Stimulated activated CD4-positive, alpha-beta T cell treated with anti-CD3 and anti-CD28 coated beads, Interleukin-15, amount 100 ng/mL, for 1 hour (primary cell): Measurements from ENCODE around the gene VSTM5.

ENCODE experiments used
- DNase-seq, 2 donors: peaks; one replicate each; pipeline ENCODE4 v3.0.0-alpha.2; 2020; ENCODE audit warnings: low read depth in 1 of 2, low spot score in 1 of 2

VSTM5 gene

GRCh38 chr11:93842461-93842860 lies 8.0 kb downstream of the VSTM5 start:
- DNase-seq = no peak

GRCh38 chr11:93842034-93842433 lies 8.4 kb downstream of the VSTM5 start:
- no peak for DNase-seq

- no peak for DNase-seq
Observed at GRCh38 chr11:93841446-93841845, 9.0 kb downstream of the VSTM5 start.

GRCh38 chr11:93840981-93841380 lies 9.4 kb downstream of the VSTM5 start:
- DNase-seq = no peak

GRCh38 chr11:93840180-93840579 lies 10.2 kb downstream of the VSTM5 start:
- DNase-seq = no peak

- DNase-seq = no peak
Observed at GRCh38 chr11:93838967-93839366, 11.5 kb downstream of the VSTM5 start.

GRCh38 chr11:93832780-93833179 lies 17.6 kb downstream of the VSTM5 start:
- DNase-seq = no peak

GRCh38 chr11:93831343-93832127 lies 18.9 kb downstream of the VSTM5 start:
- no peak for DNase-seq

GRCh38 chr11:93829598-93829997 lies 20.8 kb downstream of the VSTM5 start:
- no peak for DNase-seq

- no peak for DNase-seq
Observed at GRCh38 chr11:93827363-93827762, 23.1 kb downstream of the VSTM5 start.

- no peak for DNase-seq
Observed at GRCh38 chr11:93823210-93823609, 27.2 kb downstream of the VSTM5 start.

GRCh38 chr11:93822359-93822758 lies 28.1 kb downstream of the VSTM5 start:
- no peak for DNase-seq

- DNase-seq = no peak
Observed at GRCh38 chr11:93821617-93822016, 28.8 kb downstream of the VSTM5 start.

GRCh38 chr11:93820847-93821246 lies 29.6 kb downstream of the VSTM5 start:
- no peak for DNase-seq

- no peak for DNase-seq
Observed at GRCh38 chr11:93819966-93820695, 30.3 kb downstream of the VSTM5 start.

GRCh38 chr11:93817426-93818348 lies 32.7 kb downstream of the VSTM5 start:
- DNase-seq = no peak

GRCh38 chr11:93814966-93815633 lies 35.3 kb downstream of the VSTM5 start:
- no peak for DNase-seq

GRCh38 chr11:93813974-93814373 lies 36.4 kb downstream of the VSTM5 start:
- no peak for DNase-seq

GRCh38 chr11:93807980-93808379 lies 42.4 kb downstream of the VSTM5 start:
- no peak for DNase-seq

GRCh38 chr11:93804879-93805278 lies 45.5 kb downstream of the VSTM5 start:
- no peak for DNase-seq

GRCh38 chr11:93801366-93801765 lies 49.1 kb downstream of the VSTM5 start:
- DNase-seq = no peak
